ENCODE measurements around the gene RBM20. TPM values are rescaled to one million over a fixed set of nuclear protein-coding genes. Genes with fewer than 3 reads are reported as not detected.

The RBM20 gene
- total RNA-seq, 1 experiment from 2014 or later: 0.17 TPM

GRCh38 chr10:110625951-110626855 lies 17.9 kb upstream of the RBM20 start:
- Histone ChIP-seq H3K4ac (ENCODE audit: low read depth, low read length) (no peak overlapping the region), H2BK15ac (ENCODE audit: low read depth, low read length) (no peak overlapping the region), H2AFZ (ENCODE audit: low read length) (no peak overlapping the region), H2BK20ac (ENCODE audit: low read depth, low read length, poor library complexity, severe bottlenecking) (no peak overlapping the region), H3K23me2 (ENCODE audit: insufficient read length, low read depth, low read length, poor library complexity, severe bottlenecking) (no peaks in the 10 kb centered on the region), H3K14ac (ENCODE audit: insufficient read depth, low read length) (no peak overlapping the region), H2BK5ac (ENCODE audit: insufficient read length, low read length) (no peak overlapping the region), H3K4me2 (ENCODE audit: insufficient read depth, insufficient read length, low read length) (no peak overlapping the region), H3T11ph (ENCODE audit: low read length) (no peak overlapping the region), H3K27me3 (ENCODE audit: insufficient read depth, low read length) (no peaks in the 10 kb centered on the region), H3K79me2 (ENCODE audit: insufficient read depth, low read length) (no peaks in the 10 kb centered on the region), H4K91ac (ENCODE audit: insufficient read length, low read depth, low read length) (no peak overlapping the region), H3K18ac (ENCODE audit: insufficient read length, low read depth, low read length) (no peak overlapping the region), H2BK120ac (ENCODE audit: low read depth, low read length, poor library complexity, severe bottlenecking) (no peak overlapping the region), H2BK12ac (ENCODE audit: insufficient read length, low read depth, low read length) (no peak overlapping the region), H3K4me1 (ENCODE audit: insufficient read depth, low read length) (no peaks in the 10 kb centered on the region; the same call in 1 of the 2 replicates), H3K79me1 (ENCODE audit: insufficient read depth, low read depth, low read length, poor library complexity, severe bottlenecking) (no peaks in the 10 kb centered on the region), H4K8ac (replicated peaks; ENCODE audit: insufficient read length, low read depth, low read length) (no peak overlapping the region), H2AK5ac (ENCODE audit: insufficient read length, low read length) (no peak overlapping the region), H3K56ac (ENCODE audit: insufficient read length, low read depth, low read length) (no peak overlapping the region), H4K20me1 (ENCODE audit: control insufficient read depth, insufficient read depth, insufficient read length) (no peaks in the 10 kb centered on the region), H3K9me3 (ENCODE audit: control insufficient read depth, low read depth, low read length) (no peaks in the 10 kb centered on the region), H3K27ac (ENCODE audit: insufficient read length, low read depth, low read length) (no peak overlapping the region), H3K23ac (ENCODE audit: insufficient read length, low read depth, low read length) (no peak overlapping the region), H4K5ac (ENCODE audit: insufficient read length, low read depth, low read length) (no peak overlapping the region), H3K9ac (ENCODE audit: extremely low read depth, insufficient read length, low read length) (no peak overlapping the region)
- Mint-ChIP-seq H3K9me3 (no peaks in the 10 kb centered on the region), H3K4me3 (no peak overlapping the region), H3K36me3 (ENCODE audit: insufficient read depth in 1 of 3, low read depth in 3 of 3) (no peaks in the 10 kb centered on the region; a peak in 1 of 7 replicates), H3K27ac (no peak overlapping the region), H3K27me3 (ENCODE audit: low read depth) (no peaks in the 10 kb centered on the region; the same call in 1 of the 2 replicates), H3K4me1 (peaks cover 19 to 20% of the 10 kb centered on the region in 2 experiments)
- TF ChIP-seq CTCF (conservative IDR thresholded peaks at IDR 0.05): no peak
- WGBS (ENCODE audit: extremely low coverage, insufficient read length, low lambda C conversion rate): no CpG with 5 or more reads among the region's 5 CpGs
- DNase-seq: no peak
